GM23338 (cell line): Measurements from ENCODE around the gene ZNF860. TPM values are rescaled to one million over a fixed set of nuclear protein-coding genes. Genes with fewer than 3 reads are reported as not detected.
A peak's percentile ranks its signal among the peaks of the same experiment; 100 is the strongest.

Experiments
- ATAC-seq: fragments of 200-7000 bp; cut with Tn5 transposase; 3 replicates; pipeline ENCODE4 v1.9.1; 2020
- DNase-seq: peaks from one replicate; pipeline ENCODE4 v3.0.0-alpha.2; 2015; ENCODE audit warnings: low spot score
- H2AFZ ChIP-seq: fragments of 200-600 bp; sonication (generic); 2 replicates; pipeline ENCODE4 v1.8.0; 2016; ENCODE audit warnings: antibody characterized with exemption, mild to moderate bottlenecking, moderate library complexity
- H3F3A ChIP-seq: fragments of 200-600 bp; sonication (generic); replicated peaks from 2 replicates; pipeline ENCODE4 v1.8.0; 2017; ENCODE audit warnings: antibody characterized with exemption, mixed run types, low read depth
- H3K27ac ChIP-seq: fragments of 200-600 bp; sonication (generic); 2 replicates; pipeline ENCODE4 v1.6.1; 2016; ENCODE audit warnings: low read depth
- H3K27me3 ChIP-seq: fragments of 200-600 bp; sonication (generic); 2 replicates; pipeline ENCODE4 v1.8.0; 2016; ENCODE audit warnings: mild to moderate bottlenecking, mixed run types, moderate library complexity; ENCODE audit not compliant: insufficient read depth
- H3K36me3 ChIP-seq: fragments of 200-600 bp; sonication (generic); 2 replicates; pipeline ENCODE4 v1.8.0; 2016; ENCODE audit warnings: mild to moderate bottlenecking; ENCODE audit not compliant: insufficient read depth
- H3K4me1 ChIP-seq: fragments of 200-600 bp; sonication (generic); 2 replicates; pipeline ENCODE4 v1.8.0; 2016; ENCODE audit warnings: mild to moderate bottlenecking, moderate library complexity; ENCODE audit not compliant: insufficient read depth
- H3K4me2 ChIP-seq: fragments of 200-600 bp; sonication (generic); 2 replicates; pipeline ENCODE4 v1.7.1; 2017; ENCODE audit warnings: mixed run types
- H3K4me3 ChIP-seq: fragments of 200-600 bp; sonication (generic); 2 replicates; pipeline ENCODE4 v1.6.1; 2016; ENCODE audit warnings: mixed run types
- H3K79me2 ChIP-seq: fragments of 200-600 bp; sonication (generic); replicated peaks from 2 replicates; pipeline ENCODE4 v1.8.0; 2017; ENCODE audit warnings: mild to moderate bottlenecking; ENCODE audit not compliant: insufficient read depth
- H3K9me2 ChIP-seq: fragments of 200-600 bp; sonication (generic); 2 replicates; pipeline ENCODE4 v1.8.0; 2017; ENCODE audit not compliant: insufficient read depth
- H4K20me1 ChIP-seq: fragments of 200-600 bp; sonication (generic); replicated peaks from 2 replicates; pipeline ENCODE4 v1.8.0; 2017; ENCODE audit warnings: mild to moderate bottlenecking; ENCODE audit not compliant: insufficient read depth
- H3K27ac Mint-ChIP-seq: 2 replicates; pipeline ENCODE4 v1.8.0; 2020; ENCODE audit warnings: inconsistent platforms, mild to moderate bottlenecking, moderate library complexity, mixed read lengths
- H3K27me3 Mint-ChIP-seq: 3 replicates; pipeline ENCODE4 v1.8.0; 2022; ENCODE audit warnings: low read depth, mild to moderate bottlenecking, moderate library complexity, mixed read lengths, inconsistent platforms; ENCODE audit not compliant: insufficient read depth, poor library complexity
- H3K36me3 Mint-ChIP-seq: 3 replicates; pipeline ENCODE4 v1.8.0; 2021; ENCODE audit warnings: low read depth, mild to moderate bottlenecking, inconsistent platforms, moderate library complexity, mixed read lengths
- H3K4me1 Mint-ChIP-seq: 3 replicates; pipeline ENCODE4 v1.8.0; 2020; ENCODE audit warnings: mild to moderate bottlenecking, inconsistent platforms, mixed read lengths
- H3K4me3 Mint-ChIP-seq: 3 replicates; pipeline ENCODE4 v1.8.0; 2021; ENCODE audit warnings: moderate library complexity, mild to moderate bottlenecking, inconsistent platforms, mixed read lengths
- H3K9me3 Mint-ChIP-seq: 3 replicates; pipeline ENCODE4 v1.8.0; 2020; ENCODE audit warnings: moderate library complexity, mild to moderate bottlenecking, inconsistent platforms, mixed read lengths
- CREB1 ChIP-seq: fragments of 250-450 bp; sonication (Bioruptor Pico); IDR thresholded peaks from 2 replicates; pipeline ENCODE4 v1.5.0; 2020; ENCODE audit warnings: low read depth, mild to moderate bottlenecking, moderate library complexity
- EZH2 ChIP-seq: fragments of 200-600 bp; sonication (generic); IDR thresholded peaks from one replicate; pipeline ENCODE4 v1.8.0; 2017; ENCODE audit warnings: antibody characterized with exemption, mild to moderate bottlenecking, low read depth; ENCODE audit not compliant: unreplicated experiment
- EZH2phosphoT487 ChIP-seq: fragments of 200-600 bp; sonication (generic); IDR thresholded peaks from one replicate; pipeline ENCODE4 v1.8.1; 2018; ENCODE audit warnings: antibody characterized with exemption; ENCODE audit not compliant: unreplicated experiment
- JUNB ChIP-seq: IDR thresholded peaks from one replicate; pipeline ENCODE4 v1.6.1; 2016; ENCODE audit warnings: antibody characterized with exemption; ENCODE audit not compliant: unreplicated experiment
- NANOG ChIP-seq: IDR thresholded peaks from 2 replicates; pipeline ENCODE4 v1.6.1; 2016; ENCODE audit warnings: antibody characterized with exemption, borderline replicate concordance
- POLR2AphosphoS5 ChIP-seq: IDR thresholded peaks from 2 replicates; pipeline ENCODE4 v1.6.1; 2016; ENCODE audit warnings: antibody characterized with exemption, low read depth
- STAT1 ChIP-seq: IDR thresholded peaks from one replicate; pipeline ENCODE4 v1.6.1; 2016; ENCODE audit warnings: antibody characterized with exemption; ENCODE audit not compliant: unreplicated experiment
- ZNF114 ChIP-seq: fragments of 250-450 bp; sonication (Bioruptor Pico); IDR thresholded peaks from 2 replicates; pipeline ENCODE4 v1.5.0; 2020; ENCODE audit warnings: mild to moderate bottlenecking, moderate library complexity
- polyA plus RNA-seq: library from polyadenylated mRNA; unstranded; fragments of >200 nt; fragmentation: Nextera tagmentation; extraction: Ambion mirVana; gene quantifications from 2 replicates; pipeline ENCODE4 v1.2.1, GENCODE V29; 2016
- total RNA-seq: library from RNA; depleted of rRNA; stranded (reverse); fragments of >200 nt; shearing (Covaris generic); gene quantifications from 2 replicates; pipeline ENCODE4 v1.2.3, GENCODE V29; 2014
- TF ChIP-seq, protein P1 (sequence below): IDR thresholded peaks from 2 replicates; pipeline ENCODE4 v1.6.1; 2016; ENCODE audit warnings: antibody characterized with exemption
- TF ChIP-seq, protein P2 (sequence below), 2 experiments: fragments of 200-600 bp in 1 of 2; sonication (generic) in 1 of 2; conservative IDR thresholded peaks; 2 replicates each; pipeline versions ENCODE4 v1.5.1 to v1.6.1; 2016 to 2017; ENCODE audit warnings: antibody characterized with exemption in 2 of 2, low read depth in 2 of 2, mild to moderate bottlenecking in 2 of 2, moderate library complexity in 1 of 2
- TF ChIP-seq, protein P3 (sequence below): fragments of 250-450 bp; sonication (Bioruptor Pico); IDR thresholded peaks from 2 replicates; pipeline ENCODE4 v1.5.0; 2020; ENCODE audit warnings: mild to moderate bottlenecking, moderate library complexity
- TF ChIP-seq, protein P4 (sequence below): IDR thresholded peaks from one replicate; pipeline ENCODE4 v1.6.1; 2018; ENCODE audit warnings: antibody characterized with exemption; ENCODE audit not compliant: unreplicated experiment

ZNF860 gene
- total and polyA plus RNA-seq, 2 experiments from 2014 or later = 5.2 to 12.4 TPM

DNA sequence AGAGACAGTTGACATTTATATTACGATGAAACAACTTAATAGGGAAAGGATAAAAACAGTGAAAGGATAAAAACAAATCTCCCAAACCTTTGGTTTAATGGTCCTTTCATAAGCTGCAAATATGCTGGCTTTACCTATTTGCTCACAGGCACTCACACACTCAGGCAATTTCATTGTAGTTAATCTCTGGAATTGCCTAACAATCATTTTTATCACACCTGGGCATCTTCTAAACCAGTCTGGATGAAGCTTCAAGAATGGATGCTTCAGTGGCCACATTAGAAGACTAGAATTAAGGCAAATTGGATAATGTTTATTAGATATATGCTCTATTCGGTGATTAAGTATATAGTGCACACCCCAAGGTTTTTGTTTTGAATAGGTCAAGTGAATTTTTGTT is 14.0 kb upstream of the ZNF860 start:
- Histone ChIP-seq H3K4me3 (no peak overlapping the region), H4K20me1 (no peaks in the 10 kb centered on the region), H3K4me1 (peaks cover 70% of the 10 kb centered on the region), H3K4me2 (0 out of 2 replicates have a peak overlapping the region, but pooled peaks have one; percentile 12), H3K27ac (no peak overlapping the region), H3K9me2 (no peaks in the 10 kb centered on the region), H3K79me2 (peaks cover 94% of the 10 kb centered on the region), H3F3A (0 out of 2 replicates have a peak, but pooled peaks cover 6% of the 10 kb centered on the region), H3K36me3 (no peaks in the 10 kb centered on the region), H2AFZ (no peak overlapping the region), H3K27me3 (no peaks in the 10 kb centered on the region)
- H3K9me3 Mint-ChIP-seq = no peaks in the 10 kb centered on the region
- H3K4me1 Mint-ChIP-seq = peaks cover 64% of the 10 kb centered on the region
- no peak overlapping the region for H3K27ac Mint-ChIP-seq
- H3K27me3 Mint-ChIP-seq = peaks cover 10% of the 10 kb centered on the region
- no peak for DNase-seq
- TF ChIP-seq POLR2AphosphoS5 (no peak), EZH2phosphoT487 (no peak), CREB1 (CRISPR knock-in tag) (no peak), EZH2 (no peak), NANOG (no peak), ZNF114 (CRISPR knock-in tag) (no peak), STAT1 (no peak), JUNB (no peak)
- TF ChIP-seq, protein P1, sequence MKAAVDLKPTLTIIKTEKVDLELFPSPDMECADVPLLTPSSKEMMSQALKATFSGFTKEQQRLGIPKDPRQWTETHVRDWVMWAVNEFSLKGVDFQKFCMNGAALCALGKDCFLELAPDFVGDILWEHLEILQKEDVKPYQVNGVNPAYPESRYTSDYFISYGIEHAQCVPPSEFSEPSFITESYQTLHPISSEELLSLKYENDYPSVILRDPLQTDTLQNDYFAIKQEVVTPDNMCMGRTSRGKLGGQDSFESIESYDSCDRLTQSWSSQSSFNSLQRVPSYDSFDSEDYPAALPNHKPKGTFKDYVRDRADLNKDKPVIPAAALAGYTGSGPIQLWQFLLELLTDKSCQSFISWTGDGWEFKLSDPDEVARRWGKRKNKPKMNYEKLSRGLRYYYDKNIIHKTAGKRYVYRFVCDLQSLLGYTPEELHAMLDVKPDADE = no peak
- TF ChIP-seq, protein P2, sequence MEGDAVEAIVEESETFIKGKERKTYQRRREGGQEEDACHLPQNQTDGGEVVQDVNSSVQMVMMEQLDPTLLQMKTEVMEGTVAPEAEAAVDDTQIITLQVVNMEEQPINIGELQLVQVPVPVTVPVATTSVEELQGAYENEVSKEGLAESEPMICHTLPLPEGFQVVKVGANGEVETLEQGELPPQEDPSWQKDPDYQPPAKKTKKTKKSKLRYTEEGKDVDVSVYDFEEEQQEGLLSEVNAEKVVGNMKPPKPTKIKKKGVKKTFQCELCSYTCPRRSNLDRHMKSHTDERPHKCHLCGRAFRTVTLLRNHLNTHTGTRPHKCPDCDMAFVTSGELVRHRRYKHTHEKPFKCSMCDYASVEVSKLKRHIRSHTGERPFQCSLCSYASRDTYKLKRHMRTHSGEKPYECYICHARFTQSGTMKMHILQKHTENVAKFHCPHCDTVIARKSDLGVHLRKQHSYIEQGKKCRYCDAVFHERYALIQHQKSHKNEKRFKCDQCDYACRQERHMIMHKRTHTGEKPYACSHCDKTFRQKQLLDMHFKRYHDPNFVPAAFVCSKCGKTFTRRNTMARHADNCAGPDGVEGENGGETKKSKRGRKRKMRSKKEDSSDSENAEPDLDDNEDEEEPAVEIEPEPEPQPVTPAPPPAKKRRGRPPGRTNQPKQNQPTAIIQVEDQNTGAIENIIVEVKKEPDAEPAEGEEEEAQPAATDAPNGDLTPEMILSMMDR (conservative IDR thresholded peaks at IDR 0.05; ENCODE audit: low read depth in 2 of 2) = no peak
- TF ChIP-seq, protein P3, sequence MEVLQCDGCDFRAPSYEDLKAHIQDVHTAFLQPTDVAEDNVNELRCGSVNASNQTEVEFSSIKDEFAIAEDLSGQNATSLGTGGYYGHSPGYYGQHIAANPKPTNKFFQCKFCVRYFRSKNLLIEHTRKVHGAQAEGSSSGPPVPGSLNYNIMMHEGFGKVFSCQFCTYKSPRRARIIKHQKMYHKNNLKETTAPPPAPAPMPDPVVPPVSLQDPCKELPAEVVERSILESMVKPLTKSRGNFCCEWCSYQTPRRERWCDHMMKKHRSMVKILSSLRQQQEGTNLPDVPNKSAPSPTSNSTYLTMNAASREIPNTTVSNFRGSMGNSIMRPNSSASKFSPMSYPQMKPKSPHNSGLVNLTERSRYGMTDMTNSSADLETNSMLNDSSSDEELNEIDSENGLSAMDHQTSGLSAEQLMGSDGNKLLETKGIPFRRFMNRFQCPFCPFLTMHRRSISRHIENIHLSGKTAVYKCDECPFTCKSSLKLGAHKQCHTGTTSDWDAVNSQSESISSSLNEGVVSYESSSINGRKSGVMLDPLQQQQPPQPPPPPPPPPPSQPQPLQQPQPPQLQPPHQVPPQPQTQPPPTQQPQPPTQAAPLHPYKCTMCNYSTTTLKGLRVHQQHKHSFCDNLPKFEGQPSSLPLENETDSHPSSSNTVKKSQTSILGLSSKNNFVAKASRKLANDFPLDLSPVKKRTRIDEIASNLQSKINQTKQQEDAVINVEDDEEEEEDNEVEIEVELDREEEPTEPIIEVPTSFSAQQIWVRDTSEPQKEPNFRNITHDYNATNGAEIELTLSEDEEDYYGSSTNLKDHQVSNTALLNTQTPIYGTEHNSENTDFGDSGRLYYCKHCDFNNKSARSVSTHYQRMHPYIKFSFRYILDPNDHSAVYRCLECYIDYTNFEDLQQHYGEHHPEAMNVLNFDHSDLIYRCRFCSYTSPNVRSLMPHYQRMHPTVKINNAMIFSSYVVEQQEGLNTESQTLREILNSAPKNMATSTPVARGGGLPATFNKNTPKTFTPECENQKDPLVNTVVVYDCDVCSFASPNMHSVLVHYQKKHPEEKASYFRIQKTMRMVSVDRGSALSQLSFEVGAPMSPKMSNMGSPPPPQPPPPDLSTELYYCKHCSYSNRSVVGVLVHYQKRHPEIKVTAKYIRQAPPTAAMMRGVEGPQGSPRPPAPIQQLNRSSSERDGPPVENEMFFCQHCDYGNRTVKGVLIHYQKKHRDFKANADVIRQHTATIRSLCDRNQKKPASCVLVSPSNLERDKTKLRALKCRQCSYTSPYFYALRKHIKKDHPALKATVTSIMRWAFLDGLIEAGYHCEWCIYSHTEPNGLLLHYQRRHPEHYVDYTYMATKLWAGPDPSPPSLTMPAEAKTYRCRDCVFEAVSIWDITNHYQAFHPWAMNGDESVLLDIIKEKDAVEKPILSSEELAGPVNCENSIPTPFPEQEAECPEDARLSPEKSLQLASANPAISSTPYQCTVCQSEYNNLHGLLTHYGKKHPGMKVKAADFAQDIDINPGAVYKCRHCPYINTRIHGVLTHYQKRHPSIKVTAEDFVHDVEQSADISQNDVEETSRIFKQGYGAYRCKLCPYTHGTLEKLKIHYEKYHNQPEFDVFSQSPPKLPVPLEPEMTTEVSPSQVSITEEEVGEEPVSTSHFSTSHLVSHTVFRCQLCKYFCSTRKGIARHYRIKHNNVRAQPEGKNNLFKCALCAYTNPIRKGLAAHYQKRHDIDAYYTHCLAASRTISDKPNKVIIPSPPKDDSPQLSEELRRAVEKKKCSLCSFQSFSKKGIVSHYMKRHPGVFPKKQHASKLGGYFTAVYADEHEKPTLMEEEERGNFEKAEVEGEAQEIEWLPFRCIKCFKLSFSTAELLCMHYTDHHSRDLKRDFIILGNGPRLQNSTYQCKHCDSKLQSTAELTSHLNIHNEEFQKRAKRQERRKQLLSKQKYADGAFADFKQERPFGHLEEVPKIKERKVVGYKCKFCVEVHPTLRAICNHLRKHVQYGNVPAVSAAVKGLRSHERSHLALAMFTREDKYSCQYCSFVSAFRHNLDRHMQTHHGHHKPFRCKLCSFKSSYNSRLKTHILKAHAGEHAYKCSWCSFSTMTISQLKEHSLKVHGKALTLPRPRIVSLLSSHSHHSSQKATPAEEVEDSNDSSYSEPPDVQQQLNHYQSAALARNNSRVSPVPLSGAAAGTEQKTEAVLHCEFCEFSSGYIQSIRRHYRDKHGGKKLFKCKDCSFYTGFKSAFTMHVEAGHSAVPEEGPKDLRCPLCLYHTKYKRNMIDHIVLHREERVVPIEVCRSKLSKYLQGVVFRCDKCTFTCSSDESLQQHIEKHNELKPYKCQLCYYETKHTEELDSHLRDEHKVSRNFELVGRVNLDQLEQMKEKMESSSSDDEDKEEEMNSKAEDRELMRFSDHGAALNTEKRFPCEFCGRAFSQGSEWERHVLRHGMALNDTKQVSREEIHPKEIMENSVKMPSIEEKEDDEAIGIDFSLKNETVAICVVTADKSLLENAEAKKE (CRISPR knock-in tag) = no peak
- TF ChIP-seq, protein P4, sequence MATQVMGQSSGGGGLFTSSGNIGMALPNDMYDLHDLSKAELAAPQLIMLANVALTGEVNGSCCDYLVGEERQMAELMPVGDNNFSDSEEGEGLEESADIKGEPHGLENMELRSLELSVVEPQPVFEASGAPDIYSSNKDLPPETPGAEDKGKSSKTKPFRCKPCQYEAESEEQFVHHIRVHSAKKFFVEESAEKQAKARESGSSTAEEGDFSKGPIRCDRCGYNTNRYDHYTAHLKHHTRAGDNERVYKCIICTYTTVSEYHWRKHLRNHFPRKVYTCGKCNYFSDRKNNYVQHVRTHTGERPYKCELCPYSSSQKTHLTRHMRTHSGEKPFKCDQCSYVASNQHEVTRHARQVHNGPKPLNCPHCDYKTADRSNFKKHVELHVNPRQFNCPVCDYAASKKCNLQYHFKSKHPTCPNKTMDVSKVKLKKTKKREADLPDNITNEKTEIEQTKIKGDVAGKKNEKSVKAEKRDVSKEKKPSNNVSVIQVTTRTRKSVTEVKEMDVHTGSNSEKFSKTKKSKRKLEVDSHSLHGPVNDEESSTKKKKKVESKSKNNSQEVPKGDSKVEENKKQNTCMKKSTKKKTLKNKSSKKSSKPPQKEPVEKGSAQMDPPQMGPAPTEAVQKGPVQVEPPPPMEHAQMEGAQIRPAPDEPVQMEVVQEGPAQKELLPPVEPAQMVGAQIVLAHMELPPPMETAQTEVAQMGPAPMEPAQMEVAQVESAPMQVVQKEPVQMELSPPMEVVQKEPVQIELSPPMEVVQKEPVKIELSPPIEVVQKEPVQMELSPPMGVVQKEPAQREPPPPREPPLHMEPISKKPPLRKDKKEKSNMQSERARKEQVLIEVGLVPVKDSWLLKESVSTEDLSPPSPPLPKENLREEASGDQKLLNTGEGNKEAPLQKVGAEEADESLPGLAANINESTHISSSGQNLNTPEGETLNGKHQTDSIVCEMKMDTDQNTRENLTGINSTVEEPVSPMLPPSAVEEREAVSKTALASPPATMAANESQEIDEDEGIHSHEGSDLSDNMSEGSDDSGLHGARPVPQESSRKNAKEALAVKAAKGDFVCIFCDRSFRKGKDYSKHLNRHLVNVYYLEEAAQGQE = no peak
- H3K4me3 Mint-ChIP-seq = no peak overlapping the region
- peaks cover 8% of the 10 kb centered on the region; the same call in 2 of the 3 replicates for H3K36me3 Mint-ChIP-seq
- no peak for ATAC-seq
